Erythroblast (primary cell): ENCODE data around the gene RIPK1.

ENCODE experiments used
- GATA1 ChIP-seq: IDR thresholded peaks from 2 replicates; pipeline ENCODE4 v1.6.1; 2011; ENCODE audit warnings: low read depth, mild to moderate bottlenecking, control low read depth, low read length, moderate library complexity
- POLR2A ChIP-seq: IDR thresholded peaks from 2 replicates; pipeline ENCODE4 v1.6.1; 2011; ENCODE audit warnings: mild to moderate bottlenecking, low read length

GRCh38 chr6:3075772-3076113 lies 7.4 kb downstream of the RIPK1 start:
- TF ChIP-seq POLR2A (no peak), GATA1 (no peak)
